Smooth muscle cell of the brain vasculature (primary cell): ENCODE results near the gene VWA8.
A peak's percentile ranks its signal among the peaks of the same experiment; 100 is the strongest.
"Not testable (repeated sequence)": the region's sequence is repeated elsewhere in the genome, so short reads cannot be mapped to it uniquely, and the experiment has no call there.

Source experiments
- DNase-seq: peaks from one replicate; pipeline ENCODE4 v3.0.0-alpha.2; 2012; ENCODE audit warnings: low read depth, low spot score

Gene VWA8

DNA sequence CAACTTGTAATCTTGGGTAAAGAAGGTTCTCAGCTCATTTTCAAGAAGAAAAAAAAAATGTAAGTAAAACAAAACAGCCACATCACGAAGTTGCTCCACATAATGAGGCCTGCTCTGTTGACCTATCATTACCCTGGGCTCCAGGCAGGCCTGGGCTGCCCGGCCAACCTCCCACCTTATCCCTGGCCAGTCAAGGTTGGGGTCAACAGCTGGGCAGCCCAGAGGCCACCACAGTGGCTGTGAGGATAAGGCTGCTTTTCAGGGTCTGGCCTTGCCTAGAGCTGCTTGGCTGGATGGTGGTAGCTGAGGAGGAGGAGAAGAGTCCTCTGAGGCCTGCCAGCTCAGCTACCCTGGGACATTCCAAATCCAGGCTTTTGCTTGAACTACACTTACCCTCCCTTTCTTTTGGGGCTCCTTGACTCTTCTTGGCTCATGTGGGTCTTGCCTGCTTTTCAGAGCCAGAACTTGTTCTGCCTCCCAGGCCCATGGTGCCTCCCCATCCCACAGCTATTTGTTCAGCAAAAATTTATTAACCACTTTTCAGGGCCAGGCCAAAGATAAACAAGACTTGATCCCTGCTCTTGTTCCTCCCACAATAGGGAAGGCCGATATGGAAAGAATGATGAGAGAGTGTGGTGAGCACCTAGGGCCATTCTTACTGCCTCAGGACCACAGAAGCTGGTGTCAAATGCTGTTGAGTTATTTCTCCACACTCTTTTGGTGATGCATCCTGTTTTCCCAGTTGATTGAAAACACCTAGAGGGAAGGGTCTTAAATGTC, 401.9 kb downstream of the VWA8 start:
- no peak for DNase-seq

DNA sequence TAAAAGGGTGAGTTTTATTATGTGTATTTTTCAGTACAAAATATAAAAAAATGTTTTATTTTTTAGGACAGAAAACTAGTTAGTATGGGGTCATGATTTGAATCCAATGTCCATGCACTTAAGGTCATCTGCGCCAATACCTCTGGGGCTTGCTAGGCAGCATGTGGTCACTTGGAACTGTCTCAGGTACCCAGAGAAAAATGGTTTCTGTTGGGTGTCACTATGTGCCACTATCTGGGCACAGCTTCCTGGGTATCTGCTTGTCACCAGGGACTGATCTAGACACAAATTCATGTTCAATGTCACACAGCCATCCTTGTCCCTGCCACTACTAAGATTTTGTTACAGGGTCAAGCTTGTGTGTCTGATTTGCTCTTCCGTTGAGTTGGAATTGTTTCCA, 403.2 kb downstream of the VWA8 start:
- no peak for DNase-seq

DNA sequence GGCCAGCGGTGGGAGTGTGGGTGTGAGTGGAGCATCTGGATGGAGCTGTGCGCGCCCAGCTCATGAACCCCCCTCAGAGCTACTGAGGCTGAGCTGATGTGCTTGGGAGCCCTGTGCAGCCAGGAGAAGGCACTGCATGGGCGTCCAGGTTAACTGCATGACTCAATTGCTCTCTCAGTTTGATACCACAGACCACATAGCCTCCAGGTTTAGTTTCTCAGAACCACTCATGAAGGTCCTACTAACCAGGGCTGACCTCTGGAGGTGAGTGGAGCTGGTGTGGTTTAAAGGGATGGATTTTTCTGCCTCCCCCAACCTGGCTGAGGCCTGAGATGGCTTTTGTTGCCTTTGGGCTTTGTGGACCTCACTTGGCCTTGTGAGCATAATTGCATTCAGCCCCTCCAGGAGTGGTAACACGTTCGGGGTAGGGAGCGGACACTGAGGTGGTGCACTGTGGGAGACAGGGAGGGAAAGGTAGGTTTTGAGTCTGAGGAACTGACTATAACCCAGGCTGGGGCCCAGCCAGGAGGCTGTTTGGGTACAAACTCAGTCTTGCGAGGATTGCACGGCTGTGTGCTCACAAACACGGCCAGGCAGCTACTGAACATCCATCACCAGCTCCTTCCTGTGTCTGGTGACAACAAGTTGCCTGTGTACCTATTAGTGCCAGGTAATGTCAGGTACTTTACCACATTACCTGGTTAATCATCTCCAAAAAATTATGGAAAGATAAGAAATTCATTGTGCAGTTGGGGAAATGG, 406.1 kb downstream of the VWA8 start:
- no peak for DNase-seq

DNA sequence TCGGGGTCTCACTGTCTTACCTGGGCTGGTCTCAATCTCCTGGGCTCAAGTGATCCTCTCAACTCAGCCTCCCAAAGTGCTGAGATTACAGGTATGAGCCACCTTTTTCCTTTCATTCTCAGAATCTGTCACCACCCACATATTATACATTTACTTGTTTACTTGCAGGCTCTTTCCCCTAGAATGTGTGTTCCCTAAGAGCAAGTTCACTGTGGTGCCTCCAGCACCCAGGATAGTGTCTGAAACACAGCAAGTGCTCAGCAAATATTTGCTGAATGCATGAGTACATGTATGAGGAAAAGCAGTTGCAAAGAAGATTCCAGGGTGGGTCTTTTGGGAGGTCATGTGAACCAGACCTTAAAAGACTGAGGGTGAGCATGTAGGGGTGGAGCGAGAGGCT, 406.7 kb downstream of the VWA8 start:
- DNase-seq, result no peak

DNA sequence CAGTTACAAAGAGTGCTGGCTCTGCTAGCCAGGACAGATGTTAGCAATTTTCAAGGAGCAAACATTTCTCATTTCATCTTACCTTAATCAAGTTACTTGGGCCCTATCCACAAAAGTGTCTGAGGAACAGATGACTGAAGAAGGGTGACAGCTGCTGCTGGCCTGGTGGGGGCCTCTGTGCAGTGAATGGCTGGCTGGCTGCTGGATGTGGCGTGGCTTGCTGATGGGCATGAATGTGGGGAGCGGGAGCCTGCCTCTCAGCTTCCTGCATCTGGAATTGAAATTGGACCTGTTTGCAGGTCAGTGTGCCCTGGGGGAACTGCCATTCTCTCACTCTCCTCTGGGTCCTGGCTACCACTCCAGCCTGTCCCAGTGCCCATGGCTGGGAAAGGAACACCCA, 408.9 kb downstream of the VWA8 start:
- DNase-seq, result no peak

DNA sequence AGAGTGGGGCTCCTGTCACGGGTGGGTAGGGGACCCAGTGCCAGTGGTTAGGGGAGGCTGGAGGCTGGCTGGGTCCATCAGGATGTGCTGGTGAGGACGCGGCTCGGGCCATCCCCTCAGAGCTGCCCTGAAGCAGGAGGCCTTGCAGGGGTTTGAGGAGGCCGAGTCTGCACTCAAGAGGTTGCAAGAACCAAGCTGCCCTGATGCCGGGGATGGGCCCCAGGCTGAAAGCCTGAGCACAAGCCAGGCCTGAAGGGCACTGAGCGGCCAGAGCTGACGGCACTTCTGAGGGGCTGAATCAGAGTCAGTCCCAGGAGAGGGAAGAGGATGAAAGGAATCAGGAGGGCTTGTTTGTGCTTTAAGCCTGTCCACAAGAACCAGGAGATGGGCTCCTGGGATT, 410.6 kb downstream of the VWA8 start:
- no peak for DNase-seq

DNA sequence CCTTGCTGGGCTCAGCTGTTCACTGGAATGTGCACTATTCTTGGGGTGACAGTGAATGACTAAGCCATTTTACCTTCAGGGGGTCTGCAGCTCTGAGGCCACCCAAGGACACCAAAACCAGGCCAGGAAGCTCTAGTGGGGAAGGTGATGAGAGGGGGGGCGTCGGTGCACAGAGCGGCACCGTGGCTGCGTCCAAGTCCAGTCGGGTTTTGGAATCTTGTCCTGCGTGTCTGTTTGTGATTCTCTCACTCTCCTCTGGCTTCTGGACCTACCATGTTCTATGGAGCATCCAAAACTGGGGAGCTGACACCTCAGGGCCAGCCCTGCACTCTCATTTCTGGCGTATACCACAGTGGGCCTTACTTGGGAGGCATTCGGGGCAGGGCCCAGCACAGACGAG, 411.4 kb downstream of the VWA8 start:
- no peak for DNase-seq

DNA sequence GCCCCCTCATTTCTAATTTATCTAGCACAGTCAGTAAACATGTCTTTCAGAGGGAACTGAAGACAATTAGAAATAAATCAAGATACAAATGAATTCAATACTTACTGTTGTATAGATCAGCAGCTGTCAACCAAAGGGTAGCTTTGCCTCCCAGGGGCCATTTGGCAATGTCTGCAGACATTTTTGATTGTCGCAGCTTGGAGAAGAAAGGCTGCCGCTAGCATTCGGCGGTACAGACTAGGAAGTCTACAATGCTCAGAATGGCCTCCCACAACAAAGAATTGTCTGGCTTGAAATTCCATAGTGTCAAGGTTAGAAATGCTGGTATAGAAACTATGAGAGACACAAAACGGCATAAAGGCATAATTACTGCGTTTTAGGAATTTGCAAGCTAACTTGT, 412.0 kb downstream of the VWA8 start:
- DNase-seq, result no peak

DNA sequence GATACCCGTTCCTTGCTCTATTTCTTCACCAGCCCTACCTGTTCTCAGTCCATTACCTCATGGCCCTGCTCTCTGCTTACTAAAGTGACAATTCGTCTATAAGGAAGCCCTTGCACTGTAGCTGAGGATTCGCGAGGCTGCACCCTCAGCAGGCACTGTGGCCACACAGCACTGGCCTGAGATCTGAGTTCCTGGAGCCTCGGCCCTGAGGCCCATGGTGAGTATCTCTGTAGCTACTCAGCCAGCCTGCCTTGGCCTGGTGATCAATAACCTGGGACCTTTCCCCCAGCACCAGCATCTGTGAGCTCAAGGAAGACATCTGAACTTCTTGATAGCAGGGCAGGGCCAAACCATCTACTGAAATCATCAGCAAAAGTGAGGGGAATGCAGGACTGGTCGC, 412.9 kb downstream of the VWA8 start:
- DNase-seq, result no peak

DNA sequence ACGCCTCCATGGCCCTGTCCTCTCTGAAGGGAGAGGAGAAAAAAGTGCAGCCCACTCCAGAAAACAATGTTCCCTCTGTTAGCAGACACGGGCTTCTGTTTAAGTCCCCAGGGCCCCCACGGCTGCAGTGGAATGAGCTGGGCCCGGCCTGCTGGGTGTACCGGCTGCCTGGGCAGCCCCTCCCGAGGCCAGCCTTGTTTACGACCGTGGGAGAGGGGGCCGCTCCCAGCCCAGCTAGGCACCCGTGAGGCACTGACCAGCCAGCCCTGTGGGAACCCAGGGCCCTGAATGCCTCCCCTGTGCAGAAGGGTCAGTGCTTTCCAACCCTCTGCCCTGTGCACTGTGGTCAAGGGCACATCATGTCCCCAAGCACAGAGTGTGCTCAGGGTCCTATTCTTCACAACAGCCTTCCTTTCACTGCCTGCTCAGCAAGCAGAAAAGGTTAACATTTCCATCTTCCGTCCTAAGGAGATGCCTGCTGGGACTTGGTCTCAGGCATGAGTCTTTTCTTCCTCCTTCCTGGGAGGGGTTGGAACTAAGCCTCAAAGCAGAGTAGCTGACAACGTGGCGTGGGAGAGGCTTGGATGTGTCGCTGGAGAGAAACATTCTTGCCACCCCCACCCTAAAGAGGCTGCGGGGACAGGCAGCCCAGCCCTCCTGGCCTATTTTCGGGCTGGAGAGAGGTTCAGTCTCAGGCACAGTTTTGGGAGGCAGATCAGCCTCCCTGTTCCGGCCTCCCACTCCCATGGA, 413.5 kb downstream of the VWA8 start:
- peak; percentile 64 for DNase-seq

DNA sequence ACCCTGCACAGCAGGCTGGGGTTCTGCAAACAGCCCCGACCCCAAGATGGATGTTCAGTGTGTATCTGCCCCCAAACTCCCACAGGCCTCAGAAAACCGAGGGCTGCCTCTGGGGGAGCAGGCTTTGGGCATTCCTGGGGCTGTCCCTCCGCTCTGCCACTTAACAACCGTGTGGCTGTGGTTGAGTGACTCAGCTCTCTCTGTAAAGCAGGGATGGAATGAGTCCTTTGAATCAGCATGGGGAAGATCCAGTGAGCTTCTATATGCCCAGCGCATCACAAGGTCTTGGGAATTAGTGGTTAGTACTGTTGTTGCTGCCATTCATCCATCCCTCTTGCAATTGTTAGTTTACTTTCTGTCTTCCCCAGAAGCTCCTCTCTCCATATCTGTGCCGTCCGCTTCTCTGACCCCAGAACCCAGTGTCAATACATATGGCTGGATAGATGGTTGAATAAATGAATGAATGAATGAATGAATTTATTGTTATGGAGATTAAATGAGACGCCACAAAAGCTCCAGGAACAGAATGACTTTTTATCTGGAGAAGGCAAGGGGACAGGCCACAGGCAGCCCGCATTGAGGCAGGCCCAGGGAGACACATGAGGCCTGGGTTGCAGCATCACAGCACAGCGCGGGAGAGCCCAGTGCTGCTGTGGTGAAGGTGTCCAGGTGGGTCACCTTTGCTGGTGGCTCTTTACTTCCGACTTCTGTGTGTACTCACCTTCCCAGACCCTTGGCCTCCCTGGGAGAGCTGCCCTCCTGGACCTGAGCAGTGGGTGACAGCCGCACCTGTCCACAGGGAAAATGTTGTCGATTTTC, 414.3 kb downstream of the VWA8 start:
- no peak for DNase-seq

DNA sequence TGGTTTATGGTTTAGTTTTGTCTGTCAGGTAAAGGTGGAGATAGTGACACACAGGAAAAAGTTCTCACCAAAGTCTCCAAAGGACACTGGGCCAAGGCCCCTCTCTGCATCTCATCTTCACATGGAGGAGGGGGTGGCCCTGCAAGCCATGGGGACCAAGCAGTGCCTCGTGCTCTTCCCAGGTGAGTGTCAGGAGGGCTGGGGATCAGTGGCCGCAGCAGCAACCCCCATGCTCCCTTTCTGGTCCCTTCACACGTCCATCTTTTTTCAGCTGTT, 415.5 kb downstream of the VWA8 start:
- DNase-seq, result no peak

DNA sequence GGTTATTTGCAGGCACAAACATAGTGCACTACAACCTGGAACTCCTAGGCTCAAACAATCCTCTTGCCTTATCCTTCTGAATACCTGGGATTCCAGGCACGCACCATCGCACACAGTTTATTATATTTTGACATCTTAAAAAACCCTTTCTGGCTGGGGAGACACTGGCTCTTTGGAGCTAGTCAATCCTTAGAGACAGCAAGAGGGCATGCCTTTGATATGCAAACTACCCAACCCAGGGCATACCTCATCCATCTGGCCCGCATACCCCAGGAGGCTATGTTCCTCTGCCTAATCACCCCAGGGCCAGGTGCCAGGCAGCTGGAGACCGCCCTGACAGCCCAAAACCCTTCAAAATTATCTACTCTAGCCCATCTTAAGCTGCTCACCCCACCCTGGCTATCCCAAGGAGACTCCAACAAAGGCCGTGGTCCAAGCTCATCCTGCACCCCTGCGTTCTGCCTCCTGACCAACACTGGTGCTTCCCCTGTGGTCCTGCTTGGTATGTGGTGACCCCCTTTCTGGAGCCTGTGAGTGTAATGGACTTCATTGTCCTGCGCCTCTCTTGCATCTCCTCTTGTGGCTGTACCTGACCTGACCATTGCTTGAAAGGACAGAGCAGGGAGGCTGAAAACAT, 417.1 kb downstream of the VWA8 start:
- DNase-seq, result no peak

DNA sequence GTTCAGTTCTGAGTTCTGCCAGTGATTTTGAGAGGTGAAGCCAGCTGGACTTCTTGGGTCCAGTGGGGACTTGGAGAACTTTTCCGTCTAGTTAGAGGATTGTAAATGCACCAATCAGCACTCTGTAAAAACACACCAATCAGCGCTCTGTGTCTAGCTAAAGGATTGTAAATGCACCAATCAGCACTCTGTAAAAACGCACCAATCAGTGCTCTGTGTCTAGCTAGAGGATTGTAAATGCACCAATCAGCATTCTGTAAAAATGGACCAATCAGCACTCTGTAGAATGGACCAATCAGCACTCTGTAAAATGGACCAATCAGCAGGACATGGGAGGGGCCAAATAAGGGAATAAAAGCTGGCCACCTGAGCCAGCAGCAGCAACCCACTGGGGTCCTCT, 418.1 kb downstream of the VWA8 start:
- not testable (repeated sequence) for DNase-seq

DNA sequence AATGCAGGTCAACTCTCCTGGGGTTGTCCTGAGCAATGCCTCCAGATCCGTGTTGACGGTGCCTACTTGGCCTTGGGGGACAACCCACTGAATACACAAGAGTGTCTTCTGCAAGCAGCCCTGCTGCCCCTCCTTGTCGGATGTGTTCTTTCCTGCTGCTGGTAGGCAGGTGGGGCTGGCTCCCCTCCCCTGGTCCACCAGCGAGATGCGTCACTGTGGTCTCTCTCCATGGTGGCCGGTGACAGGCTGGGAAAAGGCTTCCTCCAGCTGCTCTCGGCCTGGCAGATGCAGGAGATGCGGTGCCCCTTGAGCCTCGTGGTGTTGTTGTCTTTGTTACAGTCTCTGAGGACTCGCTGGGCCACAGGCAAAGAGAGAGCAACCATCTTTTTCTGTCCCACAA, 418.6 kb downstream of the VWA8 start:
- DNase-seq, result no peak

DNA sequence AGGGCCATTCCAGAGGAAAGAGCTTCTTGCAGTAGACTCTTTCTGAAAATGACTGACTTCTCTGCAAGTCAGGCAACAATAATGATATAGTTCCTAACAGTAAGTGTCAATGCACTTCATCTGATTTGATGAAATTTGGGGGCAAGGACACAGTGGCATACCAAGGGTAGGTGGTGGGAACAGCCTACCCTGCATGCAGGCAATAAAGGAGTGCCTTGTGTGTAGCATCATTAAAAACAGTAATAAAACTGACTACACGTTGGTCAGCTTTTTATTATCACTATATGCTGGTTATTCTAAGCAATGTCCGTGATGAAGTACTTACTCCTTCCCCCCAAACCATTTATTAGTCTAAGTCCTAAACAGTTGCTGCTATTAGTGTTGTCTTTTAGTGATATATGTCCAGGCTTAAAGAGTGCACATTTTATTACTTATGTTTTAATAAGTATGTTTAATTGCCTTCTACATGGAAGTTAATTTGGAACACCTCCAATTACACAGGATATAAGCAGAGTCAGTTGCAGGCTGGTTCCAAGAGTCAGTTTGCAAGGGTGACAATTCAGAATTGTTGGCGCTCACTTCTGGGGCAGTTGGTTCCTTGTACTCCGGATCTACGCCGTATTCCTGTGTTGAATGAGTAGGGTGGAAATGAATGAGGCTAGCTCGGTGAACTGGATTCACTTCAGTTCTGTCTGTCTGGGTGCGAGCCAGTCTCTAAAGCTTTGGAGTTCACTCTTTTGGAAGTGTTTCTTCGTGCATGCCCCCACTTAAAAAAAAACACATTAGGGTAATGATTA, 419.6 kb downstream of the VWA8 start:
- DNase-seq, result no peak

DNA sequence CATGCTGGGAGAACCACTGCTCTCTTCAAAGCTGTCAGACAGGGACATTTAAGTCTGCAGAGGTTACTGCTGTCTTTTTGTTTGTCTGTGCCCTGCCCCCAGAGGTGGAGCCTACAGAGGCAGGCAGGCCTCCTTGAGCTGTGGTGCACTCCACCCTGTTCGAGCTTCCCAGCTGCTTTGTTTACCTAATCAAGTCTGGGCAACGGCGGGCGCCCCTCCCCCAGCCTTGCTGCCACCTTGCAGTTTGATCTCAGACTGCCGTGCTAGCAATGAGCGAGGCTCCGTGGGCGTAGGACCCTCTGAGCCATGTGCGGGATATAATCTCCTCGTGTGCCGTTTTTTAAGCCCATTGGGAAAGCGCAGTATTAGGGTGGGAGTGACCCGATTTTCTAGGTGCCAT, 420.7 kb downstream of the VWA8 start:
- DNase-seq, result not testable (repeated sequence)

DNA sequence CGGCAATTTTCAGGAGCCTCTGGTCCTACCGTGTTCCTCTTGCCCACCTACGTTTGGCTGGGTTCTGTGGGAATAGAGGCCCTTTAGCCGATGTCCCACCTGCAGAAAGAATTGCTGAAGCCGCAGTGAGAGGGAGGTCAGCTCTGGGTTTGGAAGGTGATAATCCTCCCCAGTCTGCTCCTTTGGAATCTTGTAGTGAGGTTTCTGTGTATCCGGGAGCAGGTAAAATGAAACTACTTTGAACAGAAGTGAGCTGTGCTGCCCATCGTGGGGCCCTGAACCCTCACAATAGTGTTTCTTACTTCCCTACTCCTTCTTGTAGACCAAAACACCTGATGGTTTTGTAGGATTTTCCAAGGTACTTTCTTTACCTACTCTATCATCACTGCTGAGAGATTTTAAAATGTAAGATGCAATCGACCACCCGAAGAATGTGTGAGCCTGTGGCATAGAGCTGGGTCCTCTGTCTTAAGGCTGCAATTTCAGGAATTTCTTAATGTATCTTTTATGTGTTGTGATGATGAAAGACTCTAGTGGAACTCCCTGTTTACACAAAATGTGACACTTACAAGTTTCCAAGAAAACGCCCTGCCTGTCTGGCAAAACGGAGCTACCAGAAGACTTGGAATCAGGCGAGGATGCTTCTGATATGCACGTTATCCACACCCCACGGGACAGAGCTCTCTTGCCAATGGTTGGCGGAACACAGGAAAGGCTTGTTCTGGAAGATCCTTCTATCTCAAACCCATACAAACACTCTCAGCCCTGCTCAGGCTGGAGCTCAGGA, 427.4 kb downstream of the VWA8 start:
- DNase-seq, result no peak

DNA sequence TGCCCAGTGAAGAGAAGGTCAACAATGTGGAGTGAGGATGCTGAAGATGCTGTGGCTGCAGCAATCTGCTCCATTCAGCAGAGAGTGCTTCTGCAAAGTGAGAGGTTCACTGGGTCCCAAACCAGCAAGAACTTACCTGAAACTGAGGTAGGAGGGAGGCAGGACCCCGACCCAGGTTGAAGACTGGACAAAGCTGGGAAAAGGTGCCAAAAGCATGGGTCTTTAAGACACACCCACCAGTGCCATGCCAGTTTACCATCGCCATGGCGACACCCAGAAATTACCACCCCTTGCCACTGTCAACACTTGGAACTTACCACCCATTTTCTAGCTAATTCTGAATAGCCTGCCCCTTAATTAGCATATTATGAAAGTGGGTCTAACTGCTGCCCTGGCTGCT, 432.9 kb downstream of the VWA8 start:
- no peak for DNase-seq
